NCI-H748 (cell line): Measurements from ENCODE around the gene ANG.
"Not testable (repeated sequence)": the region's sequence is repeated elsewhere in the genome, so short reads cannot be mapped to it uniquely, and the experiment has no call there.

ENCODE experiments used
- DNase-seq: peaks from one replicate; lab custom pipeline; 2025; ENCODE audit not compliant: unreplicated experiment; lab: John Stamatoyannopoulos, UW

The ANG gene

DNA sequence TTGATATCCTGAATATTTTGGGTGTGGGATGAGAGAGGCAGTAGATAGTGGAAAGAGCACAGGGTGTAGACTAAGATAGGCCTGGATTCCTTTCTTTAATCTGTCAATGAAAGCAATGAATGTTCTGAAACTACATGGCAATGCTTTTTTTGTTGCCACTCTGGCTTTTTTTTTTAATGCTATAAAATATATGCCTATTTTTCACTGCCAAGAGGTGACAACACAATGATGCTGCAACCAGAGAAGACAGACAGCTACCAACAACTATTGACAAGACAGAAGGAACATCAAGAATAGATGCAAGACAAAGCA lies 9.4 kb downstream of the ANG start:
- DNase-seq: no peak

DNA sequence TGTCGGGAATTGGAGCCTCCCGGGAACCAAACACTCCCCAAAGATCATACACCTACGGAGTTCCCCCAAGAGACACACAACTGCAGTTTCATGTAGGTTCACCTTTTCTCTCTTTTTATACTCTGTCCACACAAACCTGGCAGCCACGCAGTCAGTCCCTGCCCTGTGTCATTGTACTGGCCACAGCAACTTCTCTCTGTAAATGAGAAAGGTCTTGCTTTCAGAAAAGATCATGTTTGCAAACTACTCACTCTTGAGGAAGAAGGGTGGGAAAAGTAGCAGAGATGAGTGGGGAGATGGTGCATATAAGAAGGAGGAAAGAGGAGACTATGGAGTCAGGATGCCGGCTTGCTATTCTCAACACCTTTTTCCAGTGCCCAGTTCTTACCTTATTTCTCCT lies 10.4 kb downstream of the ANG start:
- DNase-seq: no peak

DNA sequence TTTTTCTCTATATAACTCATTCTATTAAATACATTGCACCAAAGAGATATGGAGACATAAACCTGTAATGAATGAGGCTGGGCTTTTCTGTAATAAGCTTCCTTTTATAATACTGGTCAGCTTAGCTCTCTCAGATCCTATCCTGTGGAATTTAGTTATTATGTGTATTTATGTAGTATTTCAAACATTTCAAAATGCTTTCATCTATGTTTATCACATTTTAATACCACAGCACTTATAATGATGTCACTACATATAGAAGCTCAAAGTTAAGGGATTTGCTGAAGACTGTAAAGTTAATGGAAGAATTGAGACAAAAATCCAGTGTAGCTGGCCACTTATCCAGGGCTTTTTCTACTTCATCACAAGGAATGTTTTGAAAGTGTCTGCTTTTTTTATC lies 11.4 kb downstream of the ANG start:
- no peak for DNase-seq

DNA sequence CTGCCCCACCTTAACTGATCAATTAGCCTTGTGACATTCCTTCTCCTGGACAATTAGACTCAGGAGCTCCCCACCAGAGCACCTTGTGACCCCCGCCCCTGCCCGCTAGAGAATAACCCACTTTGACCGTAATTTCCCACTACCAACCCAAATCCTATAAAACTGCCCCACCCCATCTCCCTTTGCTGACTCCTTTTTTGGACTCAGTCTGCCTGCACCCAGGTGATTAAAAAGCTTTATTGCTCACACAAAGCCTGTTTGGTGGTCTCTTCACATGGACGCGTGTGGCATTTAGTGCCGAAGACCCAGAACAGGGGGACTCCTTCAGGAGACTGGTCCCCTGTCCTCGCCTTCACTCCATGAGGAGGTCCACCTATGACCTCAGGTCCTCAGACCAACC lies 12.4 kb downstream of the ANG start:
- DNase-seq: not testable (repeated sequence)

DNA sequence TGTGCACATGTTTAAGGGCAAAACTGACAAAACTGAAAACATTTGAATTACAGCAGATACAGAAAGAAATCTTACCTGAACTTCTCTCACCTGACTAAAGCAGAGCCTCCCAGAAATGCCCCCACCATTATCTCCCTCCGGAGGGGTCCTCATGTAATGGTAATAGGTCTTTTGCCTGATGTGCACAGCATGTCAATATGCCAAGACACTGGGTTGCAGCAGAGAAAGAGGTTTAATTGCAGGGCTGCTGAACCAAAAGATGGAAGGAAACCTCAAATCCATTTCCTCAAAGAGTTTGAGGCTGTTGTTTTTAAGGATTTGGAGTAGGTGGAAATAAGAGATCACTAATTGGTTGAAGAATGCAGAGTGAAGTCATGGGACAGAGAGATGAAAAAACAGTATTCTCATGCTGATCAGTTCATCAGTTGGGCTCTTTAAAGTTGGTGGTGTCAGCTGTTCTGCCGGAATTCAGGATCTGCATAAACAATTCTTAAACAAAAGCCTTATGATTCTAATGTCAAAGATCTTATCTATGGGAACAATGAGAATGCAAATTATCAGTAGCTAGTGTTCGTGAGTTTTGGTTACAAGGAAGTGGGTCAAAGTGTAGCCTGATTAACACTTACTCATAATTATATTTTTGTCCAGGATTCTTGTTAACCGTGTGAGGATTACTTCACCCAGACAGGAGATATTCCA lies 18.2 kb downstream of the ANG start:
- no peak for DNase-seq

DNA sequence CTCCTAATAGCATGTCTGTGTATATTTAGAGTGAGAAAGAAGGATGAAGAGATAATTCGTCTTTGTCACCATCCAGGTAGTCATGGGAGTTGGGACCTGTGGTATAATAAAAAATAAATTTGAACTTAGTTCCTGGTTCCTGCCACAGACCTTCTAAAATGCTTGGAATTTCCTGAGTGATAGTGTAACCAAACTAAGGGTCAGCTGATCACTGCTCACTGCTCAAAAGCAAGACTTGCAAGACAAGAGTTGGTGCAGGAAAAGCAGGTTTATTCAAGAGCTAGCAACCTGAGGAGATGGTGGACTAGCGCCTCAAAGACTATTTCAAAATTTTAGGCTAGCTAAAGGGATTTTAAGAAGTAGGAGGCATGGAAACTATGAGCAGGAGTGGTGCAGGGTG lies 19.1 kb downstream of the ANG start:
- no peak for DNase-seq

DNA sequence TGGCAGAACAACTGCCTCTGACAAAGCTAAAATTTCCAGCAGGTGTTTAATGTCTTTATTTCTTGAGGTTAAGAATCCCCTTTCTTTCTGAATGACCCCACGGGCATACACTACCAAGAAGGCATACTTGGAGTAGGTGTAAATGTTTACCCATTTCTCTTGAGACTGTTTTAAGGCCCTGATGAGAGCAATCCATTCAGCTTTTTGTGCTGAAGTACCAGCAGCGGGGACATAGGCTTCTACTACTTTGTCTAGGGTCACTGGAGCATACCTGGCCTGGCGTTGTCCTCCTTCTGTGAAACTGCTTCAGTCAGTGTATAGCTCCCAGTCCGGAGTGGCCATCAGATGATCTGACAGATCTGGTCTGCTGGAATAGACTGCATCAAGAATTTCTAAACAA lies 22.7 kb downstream of the ANG start:
- DNase-seq: no peak

DNA sequence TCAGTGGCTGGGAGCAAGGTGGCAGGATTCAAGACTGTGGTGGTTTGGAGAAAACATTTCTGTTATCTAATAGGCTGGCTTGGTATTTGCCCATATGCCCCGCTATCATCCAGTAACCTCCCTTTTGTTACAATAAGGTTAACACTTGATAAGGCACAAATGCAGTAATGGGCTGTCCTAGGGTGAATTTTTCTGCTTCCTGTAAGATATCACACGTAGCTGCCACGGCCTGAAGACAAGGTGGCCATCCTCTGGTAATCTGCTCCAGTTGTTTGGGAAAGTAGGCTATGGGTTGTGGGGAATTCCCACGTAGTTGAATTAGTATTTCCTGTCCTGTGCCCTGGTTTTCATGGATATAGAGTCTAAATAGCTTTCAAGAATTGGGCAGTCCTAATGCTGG lies 23.1 kb downstream of the ANG start:
- DNase-seq: no peak

DNA sequence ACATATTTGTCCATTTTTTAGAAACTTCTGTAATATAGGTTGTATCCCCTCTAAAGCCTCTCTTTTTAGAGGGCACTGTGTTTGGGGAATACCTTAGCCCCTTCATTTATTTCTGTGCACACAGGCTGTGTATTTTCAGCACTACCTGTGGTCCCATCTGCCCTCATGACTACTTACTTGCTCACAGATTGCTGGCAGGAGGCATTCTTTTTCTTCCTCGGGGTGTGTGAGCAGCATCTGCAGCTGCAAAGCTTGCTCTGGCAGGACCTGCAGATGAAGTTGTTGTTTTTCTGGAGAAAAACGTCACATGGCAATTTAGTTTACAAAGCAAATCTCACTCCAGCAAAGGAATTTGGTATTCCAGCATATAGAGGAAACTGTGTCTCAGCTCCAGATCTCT lies 24.3 kb downstream of the ANG start:
- DNase-seq: no peak

DNA sequence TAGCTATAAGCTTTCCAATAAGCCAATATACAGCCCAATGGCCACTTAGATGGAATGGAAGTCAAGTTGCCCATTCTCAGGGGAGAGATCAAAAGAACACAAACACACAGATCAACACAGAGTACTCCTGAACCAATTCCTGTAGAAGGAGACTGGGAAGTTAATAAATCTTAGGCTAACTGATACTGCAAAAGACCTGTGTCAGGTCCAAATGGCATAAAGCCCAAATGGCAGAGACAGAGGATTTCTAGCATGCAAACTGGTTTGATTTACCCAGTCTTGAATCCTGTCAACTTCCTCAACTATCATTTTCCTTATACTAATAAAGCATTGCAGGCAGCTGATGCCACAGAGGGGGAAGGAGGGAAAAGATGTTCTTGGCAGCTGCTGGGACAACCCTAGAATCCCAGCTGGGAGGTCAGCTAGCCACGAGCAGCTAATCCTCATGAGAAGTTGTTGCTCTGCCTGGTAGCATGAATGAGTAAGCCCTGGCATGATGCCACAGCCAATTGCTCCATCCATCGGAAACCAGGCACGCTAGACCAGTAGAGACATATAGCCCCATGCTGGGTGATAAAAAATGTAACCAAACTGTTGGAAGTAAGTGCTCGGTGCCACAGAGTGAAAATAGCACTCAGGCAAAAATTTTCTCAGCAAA lies 26.2 kb downstream of the ANG start:
- DNase-seq: no peak

DNA sequence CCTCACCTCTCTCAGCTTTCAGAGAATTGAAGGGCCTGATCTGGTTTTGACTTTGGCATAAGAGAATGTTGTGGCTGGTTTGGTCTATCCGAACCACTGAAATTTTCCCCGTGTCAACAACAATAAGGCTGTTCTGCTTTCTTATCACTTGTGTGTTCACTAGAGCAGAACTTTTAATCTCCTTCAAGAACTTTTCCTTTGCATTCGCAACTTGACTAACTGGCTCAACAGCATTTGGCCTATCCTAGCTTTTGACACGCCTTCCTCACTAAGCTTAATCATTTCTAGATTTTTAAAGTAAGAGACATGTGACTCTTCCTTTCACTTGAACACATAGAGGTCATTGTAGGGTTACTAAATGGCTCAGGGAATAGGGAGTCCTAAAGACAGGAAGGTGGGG lies 31.2 kb downstream of the ANG start:
- DNase-seq: no peak

DNA sequence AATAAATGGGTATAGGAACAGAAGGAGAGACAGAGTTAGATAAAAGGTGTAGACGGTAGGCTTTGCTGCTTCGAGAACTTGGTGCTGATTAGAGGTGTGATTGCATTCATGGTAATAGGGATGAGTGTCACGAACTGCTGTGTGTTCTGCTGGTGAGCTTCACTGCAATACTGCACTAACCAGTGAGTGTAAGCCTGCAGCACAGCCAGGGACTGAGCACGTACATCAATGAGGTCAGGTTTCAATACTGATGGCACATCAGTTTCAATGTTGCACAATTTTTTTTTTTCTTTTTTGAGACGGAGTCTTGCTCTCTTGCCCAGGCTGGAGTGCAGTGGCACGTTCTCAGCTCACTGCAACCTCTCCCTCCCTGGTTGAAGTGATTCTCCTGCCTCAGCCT lies 32.2 kb downstream of the ANG start:
- no peak for DNase-seq

DNA sequence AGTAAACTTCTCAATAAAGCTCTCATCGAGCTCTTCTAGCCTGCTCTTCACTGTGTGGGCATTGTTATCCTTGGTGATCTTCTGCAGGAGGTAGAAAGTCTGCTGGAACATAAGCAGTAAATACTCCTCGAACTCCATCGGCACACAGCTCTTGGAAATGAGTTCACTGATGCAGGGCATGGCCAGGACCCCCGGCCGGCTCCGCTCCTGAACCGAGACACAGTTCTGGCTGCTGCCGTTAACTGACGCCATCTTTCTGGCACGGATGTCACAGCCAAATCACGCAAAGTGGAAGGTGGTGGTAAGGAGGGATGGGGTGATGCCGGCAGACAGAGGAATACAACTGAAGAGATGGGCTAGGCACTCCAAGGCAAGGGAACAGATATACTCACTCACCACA lies 33.5 kb downstream of the ANG start:
- no peak for DNase-seq

DNA sequence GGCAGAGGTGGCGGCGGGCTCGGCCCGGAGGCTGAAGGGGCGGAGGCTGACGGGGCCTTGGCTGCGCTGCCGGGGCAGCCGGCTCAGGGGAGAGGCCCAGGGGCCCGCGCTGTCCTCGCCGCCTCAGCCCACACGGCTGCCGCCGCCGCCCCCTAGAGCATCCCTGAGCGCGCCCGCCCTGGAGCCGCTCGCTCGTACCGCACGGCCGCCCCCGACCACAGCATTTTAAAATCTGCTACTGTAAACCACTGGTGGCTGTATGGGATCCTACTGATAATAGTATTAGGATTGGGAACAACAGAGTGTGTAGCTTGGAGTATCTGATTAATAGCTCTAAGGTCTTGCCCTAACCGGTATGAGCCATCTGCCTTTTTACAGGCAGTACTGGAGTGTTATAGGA lies 34.9 kb downstream of the ANG start:
- peak; percentile 4 for DNase-seq

DNA sequence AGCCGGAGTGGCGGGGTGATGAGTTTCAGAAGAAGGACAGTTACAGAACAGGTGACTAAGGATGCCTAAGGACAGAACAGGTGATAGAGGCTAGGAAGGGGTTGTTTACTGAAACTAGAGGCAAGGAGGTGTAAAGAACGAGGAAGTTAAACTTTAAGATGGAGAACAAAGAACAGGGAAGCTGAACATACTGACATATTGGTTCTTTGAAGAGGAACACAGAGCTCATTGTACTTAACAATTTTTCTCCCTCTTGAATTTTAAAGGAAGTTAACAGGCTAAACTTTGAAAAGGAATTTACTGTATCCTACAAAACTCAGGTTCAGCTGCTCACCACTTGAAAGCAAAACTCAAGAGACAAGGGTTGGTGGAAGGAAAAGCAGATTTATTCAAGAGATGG lies 37.6 kb downstream of the ANG start:
- DNase-seq: not testable (repeated sequence)

DNA sequence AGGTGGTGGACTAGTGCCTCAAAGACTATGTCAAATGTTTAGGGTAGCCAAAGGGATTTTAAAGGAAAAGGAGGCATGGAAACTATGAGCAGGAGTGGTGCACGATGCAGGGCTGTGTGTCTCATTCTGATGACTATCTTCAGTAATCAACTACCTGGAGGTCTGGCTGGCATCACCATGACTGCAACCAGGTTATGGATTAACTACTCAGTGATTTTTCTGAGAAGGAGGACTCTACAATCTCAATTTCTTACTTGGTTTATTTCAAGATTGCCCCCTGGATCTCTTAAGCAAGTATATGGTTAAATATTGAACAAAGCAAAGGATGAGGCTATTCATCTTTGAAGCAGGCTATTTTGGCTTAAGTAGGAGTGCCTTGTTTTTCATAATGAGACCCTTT lies 38.0 kb downstream of the ANG start:
- DNase-seq: no peak

DNA sequence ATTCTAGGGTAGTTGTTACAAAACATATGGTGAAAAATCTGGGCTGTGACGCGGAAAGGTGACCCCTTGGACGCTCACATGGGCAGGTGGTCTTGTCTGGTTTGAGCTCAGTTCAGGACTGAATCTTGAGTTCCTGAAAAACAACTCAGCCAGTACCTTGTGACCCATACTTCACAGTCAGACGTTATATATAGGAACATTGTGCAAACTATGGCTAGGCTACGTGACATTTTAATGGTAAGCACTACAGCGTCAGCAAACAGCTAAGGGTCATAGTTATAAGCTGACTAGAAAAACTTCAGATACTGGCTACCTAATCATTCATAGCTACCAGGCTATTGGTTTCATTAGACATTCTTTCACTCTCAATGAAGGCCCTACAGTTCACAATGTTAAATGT lies 42.3 kb downstream of the ANG start:
- DNase-seq: no peak

DNA sequence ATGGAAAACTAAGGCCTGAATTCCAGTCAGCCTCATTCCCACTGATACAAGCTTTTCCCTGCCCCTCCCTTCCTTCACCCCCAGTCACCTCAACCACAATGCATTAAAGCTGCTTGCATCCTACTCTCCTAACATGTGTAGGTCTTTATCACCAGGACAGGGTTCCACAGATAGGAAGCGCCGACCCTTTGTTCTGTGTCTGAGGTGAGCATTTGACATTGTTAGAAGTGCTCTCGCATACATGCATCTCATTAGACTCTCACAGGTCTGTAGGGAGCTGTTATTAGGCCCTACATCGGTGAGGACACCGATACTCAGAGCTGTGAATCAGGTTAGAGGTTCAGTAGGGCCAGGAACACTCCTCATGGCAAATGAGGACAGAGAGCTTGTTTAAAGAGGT lies 43.9 kb downstream of the ANG start:
- no peak for DNase-seq

DNA sequence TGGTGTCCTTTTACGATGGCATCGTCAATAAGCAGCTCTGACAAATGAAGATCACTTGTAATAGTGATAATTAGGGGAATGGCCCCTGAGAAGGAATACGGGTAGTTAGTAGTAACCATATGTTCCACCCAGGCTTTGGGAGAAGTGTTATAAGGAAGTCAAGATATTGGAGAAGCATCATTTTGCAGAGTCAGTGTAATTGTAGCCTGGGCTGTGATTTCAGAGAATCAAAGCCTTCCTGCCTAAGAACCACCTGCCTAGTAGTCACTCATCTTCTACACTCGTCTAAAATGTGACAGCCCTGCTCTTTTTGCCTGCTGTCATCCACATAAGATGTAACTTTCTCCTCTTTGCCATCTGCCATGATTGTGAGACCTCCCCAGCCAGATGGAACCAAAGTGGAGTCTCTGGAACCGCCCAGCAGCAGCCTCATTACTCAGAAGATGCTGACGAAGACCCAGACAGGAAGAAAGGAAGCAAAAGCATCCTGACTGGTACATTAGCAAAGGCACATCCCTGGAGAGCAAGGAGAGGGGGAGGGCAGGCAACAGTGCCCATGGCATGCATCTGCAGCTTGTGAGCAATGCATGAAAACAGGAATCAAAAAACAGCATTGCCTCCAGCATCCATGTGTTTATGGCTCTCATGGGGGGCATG lies 44.5 kb downstream of the ANG start:
- no peak for DNase-seq

DNA sequence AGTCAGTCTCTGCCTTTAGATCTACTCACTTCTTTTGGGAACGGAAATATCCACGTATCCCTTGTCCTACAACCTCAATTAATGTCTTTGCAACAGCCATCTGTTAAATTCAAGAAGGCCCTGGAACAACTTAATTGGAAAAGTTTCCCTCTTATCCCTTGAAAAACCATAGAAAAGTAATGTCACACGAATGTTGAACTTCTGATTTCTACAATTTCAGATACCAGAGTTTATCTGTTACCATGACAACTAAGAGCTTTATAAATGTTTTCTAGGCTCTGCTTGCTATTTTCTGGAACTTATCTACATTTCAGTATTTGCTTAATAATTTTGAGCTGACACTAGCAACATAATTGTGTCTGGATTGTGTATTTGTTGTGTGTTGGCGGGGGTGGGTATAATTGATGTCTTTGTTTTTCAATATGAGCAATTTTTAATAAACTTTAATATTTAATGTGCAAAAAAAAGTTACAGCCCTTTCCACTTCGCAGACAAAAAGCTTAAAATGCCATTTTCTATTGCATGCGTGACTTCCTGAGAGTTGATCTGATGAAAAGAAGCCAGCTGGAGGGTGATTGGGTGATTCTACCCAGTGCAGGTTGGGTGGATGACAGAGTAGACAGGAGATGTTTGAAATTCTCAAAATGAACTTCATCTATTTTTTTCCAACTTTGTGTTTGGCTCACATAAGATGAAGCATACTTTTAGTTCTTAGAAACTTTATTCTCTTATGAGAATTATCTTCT lies 45.3 kb downstream of the ANG start:
- DNase-seq: no peak

DNA sequence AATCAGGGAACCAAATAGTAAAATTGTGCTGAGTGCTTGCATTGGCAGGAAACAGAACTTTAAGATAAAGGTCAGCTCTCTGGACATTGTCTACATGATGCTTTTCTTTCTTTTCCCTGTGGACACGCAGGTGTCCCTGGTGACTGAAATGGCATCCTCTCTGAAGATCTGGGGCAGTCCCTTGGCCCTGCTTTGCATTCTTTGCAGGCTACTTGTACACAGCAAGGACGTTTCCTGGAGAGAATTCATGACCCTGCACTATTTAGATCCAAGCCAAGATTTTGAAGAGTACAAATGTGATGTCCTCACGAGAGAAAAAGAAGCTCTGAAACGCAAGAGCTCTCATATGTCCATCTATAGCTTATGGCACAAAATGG lies 45.9 kb downstream of the ANG start:
- DNase-seq: no peak

DNA sequence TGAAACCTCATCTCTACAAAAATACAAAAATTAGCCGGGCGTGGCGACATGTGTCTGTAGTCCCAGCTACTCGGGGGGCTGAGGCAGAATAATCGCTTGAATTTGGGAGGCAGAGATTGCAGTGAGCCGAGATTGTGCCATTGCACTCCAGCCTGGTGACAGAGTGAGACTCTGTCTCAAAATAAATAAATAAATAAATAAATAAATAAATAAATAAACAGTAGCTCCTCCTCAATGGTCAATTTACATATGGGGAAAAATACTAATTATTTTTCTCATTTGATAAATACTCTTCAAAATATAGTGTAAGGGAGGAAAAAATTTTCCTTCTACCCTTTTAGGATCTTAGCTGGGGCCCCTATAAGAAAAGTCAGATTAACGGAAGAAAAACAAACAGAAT lies 49.7 kb downstream of the ANG start:
- DNase-seq: not testable (repeated sequence)
